Activated CD8-positive, alpha-beta T cell treated with anti-CD3 and anti-CD28 coated beads for 36 hours (primary cell): ENCODE results near the gene OGFOD1. TPM values are rescaled to one million over a fixed set of nuclear protein-coding genes. Genes with fewer than 3 reads are reported as not detected.

Source experiments
- ATAC-seq: fragments of 200-7000 bp; cut with Tn5 transposase; one replicate; pipeline ENCODE4 v1.10.0; 2021; ENCODE audit warnings: mild to moderate bottlenecking, moderate library complexity
- CTCF ChIA-PET: fragments of 350-600 bp; sonication (Branson Sonifier 250); formaldehyde crosslinking; loops from one replicate; lab custom pipeline; 2021; ENCODE audit warnings: antibody characterized with exemption; lab: Charles Lee
- POLR2A ChIA-PET: fragments of 350-600 bp; sonication (Branson Sonifier 250); formaldehyde crosslinking; loops from one replicate; lab custom pipeline; 2021; ENCODE audit warnings: antibody characterized with exemption; lab: Charles Lee
- DNase-seq: peaks from one replicate; pipeline ENCODE4 v3.0.0-alpha.2; 2020
- H3K27ac Mint-ChIP-seq: one replicate; pipeline ENCODE4 v1.8.0; 2021; ENCODE audit warnings: mild to moderate bottlenecking, mixed read lengths
- H3K27me3 Mint-ChIP-seq: one replicate; pipeline ENCODE4 v1.8.0; 2021; ENCODE audit warnings: mixed read lengths
- H3K36me3 Mint-ChIP-seq: one replicate; pipeline ENCODE4 v1.8.0; 2021; ENCODE audit warnings: low read depth, mixed read lengths
- H3K4me1 Mint-ChIP-seq: one replicate; pipeline ENCODE4 v1.8.0; 2021; ENCODE audit warnings: low read depth, mixed read lengths
- H3K4me3 Mint-ChIP-seq: one replicate; pipeline ENCODE4 v1.8.0; 2021; ENCODE audit warnings: mild to moderate bottlenecking, moderate library complexity, mixed read lengths
- H3K9me3 Mint-ChIP-seq: one replicate; pipeline ENCODE4 v1.8.0; 2021; ENCODE audit warnings: mixed read lengths
- CTCF ChIP-seq: fragments of 200-600 bp; IDR thresholded peaks from one replicate; pipeline ENCODE4 v1.8.0; 2022; ENCODE audit warnings: antibody characterized with exemption, mild to moderate bottlenecking
- intact Hi-C: fragments of 100-400 bp; cut with micrococcal nuclease; formaldehyde crosslinking; loops from one replicate; pipeline ENCODE4 v1.10.0; 2022
- total RNA-seq, 2 experiments: library from RNA; stranded (reverse); gene quantifications; one replicate each; pipeline ENCODE4 v1.2.3, GENCODE V29; 2021

OGFOD1 gene
- total RNA-seq, 2 experiments from 2014 or later = 51.0 to 59.2 TPM

- H3K9me3 Mint-ChIP-seq = no peaks in the 10 kb centered on the region
- ATAC-seq (no peak), DNase-seq (no peak)
- peak overlapping the region; percentile 33 for H3K4me3 Mint-ChIP-seq
- intact Hi-C loops = no loop called here
- ChIA-PET POLR2A (interaction anchor here (1.0 to 1.4 kb wide), 2 partner anchors 10 to 12 kb away, joined by 4 to 5 read pairs; no protein-coding TSS in a partner anchor), CTCF (interaction anchor here (1.4 kb wide), 1 partner anchor 91 kb away, joined by 3 read pairs; no protein-coding TSS in a partner anchor)
- no peak overlapping the region for H3K27ac Mint-ChIP-seq
- H3K4me1 Mint-ChIP-seq = peaks cover 45% of the 10 kb centered on the region
- no peaks in the 10 kb centered on the region for H3K27me3 Mint-ChIP-seq
- TF ChIP-seq CTCF = no peak
- peaks cover 5% of the 10 kb centered on the region for H3K36me3 Mint-ChIP-seq
These were observed 28.4 kb upstream of the OGFOD1 start for GRCh38 chr16:56422896-56423441.

- no peak for DNase-seq
- no peak for TF ChIP-seq CTCF
- no peaks in the 10 kb centered on the region for H3K9me3 Mint-ChIP-seq
- ChIA-PET CTCF (interaction anchor here (1.4 kb wide), 1 partner anchor 90 kb away, joined by 3 read pairs; no protein-coding TSS in a partner anchor), POLR2A (interaction anchor here (1.0 to 1.4 kb wide), 3 partner anchors 11 kb away, joined by 3 to 5 read pairs (median 4); no protein-coding TSS in a partner anchor)
- no peak for ATAC-seq
- peaks cover 44% of the 10 kb centered on the region for H3K4me1 Mint-ChIP-seq
- H3K27ac Mint-ChIP-seq = peak overlapping the region; percentile 67
- H3K27me3 Mint-ChIP-seq = no peaks in the 10 kb centered on the region
- intact Hi-C loops = no loop called here
- peaks cover 2% of the 10 kb centered on the region for H3K36me3 Mint-ChIP-seq
- peak overlapping the region; percentile 92 for H3K4me3 Mint-ChIP-seq
These were observed 27.6 kb upstream of the OGFOD1 start for GRCh38 chr16:56423584-56424403.

- DNase-seq (no peak), ATAC-seq (no peak)
- Mint-ChIP-seq H3K27ac (peak overlapping the region; percentile 67), H3K4me1 (peaks cover 44% of the 10 kb centered on the region), H3K36me3 (peaks cover 2% of the 10 kb centered on the region), H3K4me3 (peak overlapping the region; percentile 92), H3K27me3 (no peaks in the 10 kb centered on the region), H3K9me3 (no peaks in the 10 kb centered on the region)
- TF ChIP-seq CTCF = no peak
- POLR2A ChIA-PET = interaction anchor here (1.0 to 1.4 kb wide), 2 partner anchors 10 to 11 kb away, joined by 3 to 5 read pairs; no protein-coding TSS in a partner anchor
- CTCF ChIA-PET = no interaction called here
- intact Hi-C loops = no loop called here
These were observed 27.0 kb upstream of the OGFOD1 start for GRCh38 chr16:56424404-56424764.

GRCh38 chr16:56424791-56425438, 26.4 kb upstream of the OGFOD1 start:
- ATAC-seq = peak; percentile 40
- ChIA-PET POLR2A (interaction anchor here (1.0 kb wide), 1 partner anchor 10 kb away, joined by 3 read pairs; no protein-coding TSS in a partner anchor), CTCF (no interaction called here)
- intact Hi-C loops = no loop called here
- H3K27ac Mint-ChIP-seq = no peak overlapping the region
- H3K36me3 Mint-ChIP-seq = peaks cover 2% of the 10 kb centered on the region
- H3K9me3 Mint-ChIP-seq = no peaks in the 10 kb centered on the region
- peaks cover 44% of the 10 kb centered on the region for H3K4me1 Mint-ChIP-seq
- no peaks in the 10 kb centered on the region for H3K27me3 Mint-ChIP-seq
- no peak for TF ChIP-seq CTCF
- DNase-seq = peak; percentile 31
- peak overlapping the region; percentile 92 for H3K4me3 Mint-ChIP-seq
